SHP77 treated with DMSO at 0.1 percent for 48 hours (cell line): ENCODE results near the gene ASB1.

Experiments
- DNase-seq: peaks from one replicate; lab custom pipeline; 2025; lab: John Stamatoyannopoulos, UW

Gene ASB1

GRCh38 chr2:238467062-238467461, 40.3 kb downstream of the ASB1 start:
- DNase-seq: no peak

- DNase-seq: no peak
Measured at GRCh38 chr2:238467792-238468191, 41.1 kb downstream of the ASB1 start.

GRCh38 chr2:238469155-238469554, 42.4 kb downstream of the ASB1 start:
- no peak for DNase-seq

- DNase-seq: no peak
Measured at GRCh38 chr2:238473014-238473413, 46.3 kb downstream of the ASB1 start.

GRCh38 chr2:238473523-238473922, 46.8 kb downstream of the ASB1 start:
- DNase-seq: no peak

GRCh38 chr2:238475034-238475433, 48.3 kb downstream of the ASB1 start:
- no peak for DNase-seq

- no peak for DNase-seq
Measured at GRCh38 chr2:238475566-238475965, 48.8 kb downstream of the ASB1 start.

GRCh38 chr2:238476258-238476657, 49.5 kb downstream of the ASB1 start:
- DNase-seq: no peak

GRCh38 chr2:238478216-238478615, 51.5 kb downstream of the ASB1 start:
- DNase-seq: no peak

GRCh38 chr2:238479847-238480246, 53.1 kb downstream of the ASB1 start:
- DNase-seq: no peak

GRCh38 chr2:238483021-238483420, 56.3 kb downstream of the ASB1 start:
- DNase-seq: no peak

- no peak for DNase-seq
Measured at GRCh38 chr2:238483656-238484055, 56.9 kb downstream of the ASB1 start.

GRCh38 chr2:238484522-238485452, 58.1 kb downstream of the ASB1 start:
- DNase-seq: no peak

- DNase-seq: no peak
Measured at GRCh38 chr2:238486123-238486848, 59.6 kb downstream of the ASB1 start.

- no peak for DNase-seq
Measured at GRCh38 chr2:238487134-238487533, 60.4 kb downstream of the ASB1 start.

- DNase-seq: no peak
Measured at GRCh38 chr2:238487652-238488346, 61.1 kb downstream of the ASB1 start.

- no peak for DNase-seq
Measured at GRCh38 chr2:238488347-238488826, 61.7 kb downstream of the ASB1 start.

GRCh38 chr2:238489431-238489830, 62.7 kb downstream of the ASB1 start:
- no peak for DNase-seq

GRCh38 chr2:238489896-238490295, 63.2 kb downstream of the ASB1 start:
- DNase-seq: no peak

GRCh38 chr2:238492840-238493239, 66.1 kb downstream of the ASB1 start:
- DNase-seq: no peak

GRCh38 chr2:238493411-238493810, 66.7 kb downstream of the ASB1 start:
- DNase-seq: no peak

GRCh38 chr2:238493880-238494572, 67.3 kb downstream of the ASB1 start:
- DNase-seq: no peak
